GM10248 (cell line): ENCODE measurements around the gene PDC.

Source experiments
- CTCF ChIA-PET: fragments of 300-600 bp; sonication (Branson Sonifier 250); formaldehyde crosslinking; extraction: SDS; loops from one replicate; lab custom pipeline; 2021; ENCODE audit warnings: antibody characterized with exemption; lab: Yijun Ruan, JAX
- POLR2A ChIA-PET: fragments of 350-650 bp; sonication (Branson Sonifier 250); formaldehyde crosslinking; extraction: SDS; loops from one replicate; lab custom pipeline; 2020; ENCODE audit warnings: antibody characterized with exemption; lab: Yijun Ruan, JAX
- DNase-seq: peaks from one replicate; pipeline ENCODE4 v3.0.0; 2012; ENCODE audit errors: extremely low spot score
- TF ChIP-seq, protein P1 (sequence below): IDR thresholded peaks from 2 replicates; pipeline ENCODE4 v1.5.1; 2012; ENCODE audit warnings: mild to moderate bottlenecking, low read depth; ENCODE audit errors: extremely low read depth, missing control alignments, control extremely low read depth

PDC gene

GRCh38 chr1:186456729-186457255, 4.1 kb downstream of the PDC start:
- ChIA-PET CTCF (interaction anchor here (1.5 kb wide), 1 partner anchor 26 kb away, joined by 4 read pairs; no protein-coding TSS in a partner anchor), POLR2A (no interaction called here)
- DNase-seq, result no peak
- TF ChIP-seq, protein P1, sequence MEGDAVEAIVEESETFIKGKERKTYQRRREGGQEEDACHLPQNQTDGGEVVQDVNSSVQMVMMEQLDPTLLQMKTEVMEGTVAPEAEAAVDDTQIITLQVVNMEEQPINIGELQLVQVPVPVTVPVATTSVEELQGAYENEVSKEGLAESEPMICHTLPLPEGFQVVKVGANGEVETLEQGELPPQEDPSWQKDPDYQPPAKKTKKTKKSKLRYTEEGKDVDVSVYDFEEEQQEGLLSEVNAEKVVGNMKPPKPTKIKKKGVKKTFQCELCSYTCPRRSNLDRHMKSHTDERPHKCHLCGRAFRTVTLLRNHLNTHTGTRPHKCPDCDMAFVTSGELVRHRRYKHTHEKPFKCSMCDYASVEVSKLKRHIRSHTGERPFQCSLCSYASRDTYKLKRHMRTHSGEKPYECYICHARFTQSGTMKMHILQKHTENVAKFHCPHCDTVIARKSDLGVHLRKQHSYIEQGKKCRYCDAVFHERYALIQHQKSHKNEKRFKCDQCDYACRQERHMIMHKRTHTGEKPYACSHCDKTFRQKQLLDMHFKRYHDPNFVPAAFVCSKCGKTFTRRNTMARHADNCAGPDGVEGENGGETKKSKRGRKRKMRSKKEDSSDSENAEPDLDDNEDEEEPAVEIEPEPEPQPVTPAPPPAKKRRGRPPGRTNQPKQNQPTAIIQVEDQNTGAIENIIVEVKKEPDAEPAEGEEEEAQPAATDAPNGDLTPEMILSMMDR, result no peak

- TF ChIP-seq, protein P1, result no peak
- DNase-seq, result no peak
- POLR2A ChIA-PET, result no interaction called here
- CTCF ChIA-PET, result interaction anchor here (1.0 to 1.5 kb wide), 3 partner anchors 14 to 64 kb away, joined by 3 to 4 read pairs (median 4); no protein-coding TSS in a partner anchor
Observed at GRCh38 chr1:186454981-186455380, 5.9 kb downstream of the PDC start.

GRCh38 chr1:186446152-186446551, 14.8 kb downstream of the PDC start:
- DNase-seq, result no peak
- ChIA-PET POLR2A (no interaction called here), CTCF (no interaction called here)
- TF ChIP-seq, protein P1, result no peak

DNA sequence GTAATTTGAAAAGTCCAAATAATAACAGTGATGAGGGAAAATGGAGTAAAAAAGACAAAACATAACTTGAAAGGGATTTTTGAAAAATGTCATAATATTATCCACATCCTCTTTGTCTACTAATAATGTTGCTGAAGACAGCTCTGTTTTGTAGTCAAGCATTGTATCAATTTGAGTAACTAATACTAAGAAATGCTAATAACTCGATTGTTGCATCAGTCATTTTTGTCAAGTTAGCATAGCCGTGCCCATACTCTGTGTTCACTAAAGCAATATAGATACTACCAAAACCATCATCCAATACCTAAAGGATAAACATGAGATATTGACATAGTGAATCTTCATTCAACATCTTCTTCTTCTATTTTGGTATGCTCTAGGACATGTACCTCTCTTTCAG, 17.3 kb downstream of the PDC start:
- CTCF ChIA-PET, result interaction anchor here (1.8 kb wide), 1 partner anchor 16 kb away, joined by 6 read pairs; no protein-coding TSS in a partner anchor
- DNase-seq, result no peak
- POLR2A ChIA-PET, result no interaction called here
- TF ChIP-seq, protein P1, result no peak

DNA sequence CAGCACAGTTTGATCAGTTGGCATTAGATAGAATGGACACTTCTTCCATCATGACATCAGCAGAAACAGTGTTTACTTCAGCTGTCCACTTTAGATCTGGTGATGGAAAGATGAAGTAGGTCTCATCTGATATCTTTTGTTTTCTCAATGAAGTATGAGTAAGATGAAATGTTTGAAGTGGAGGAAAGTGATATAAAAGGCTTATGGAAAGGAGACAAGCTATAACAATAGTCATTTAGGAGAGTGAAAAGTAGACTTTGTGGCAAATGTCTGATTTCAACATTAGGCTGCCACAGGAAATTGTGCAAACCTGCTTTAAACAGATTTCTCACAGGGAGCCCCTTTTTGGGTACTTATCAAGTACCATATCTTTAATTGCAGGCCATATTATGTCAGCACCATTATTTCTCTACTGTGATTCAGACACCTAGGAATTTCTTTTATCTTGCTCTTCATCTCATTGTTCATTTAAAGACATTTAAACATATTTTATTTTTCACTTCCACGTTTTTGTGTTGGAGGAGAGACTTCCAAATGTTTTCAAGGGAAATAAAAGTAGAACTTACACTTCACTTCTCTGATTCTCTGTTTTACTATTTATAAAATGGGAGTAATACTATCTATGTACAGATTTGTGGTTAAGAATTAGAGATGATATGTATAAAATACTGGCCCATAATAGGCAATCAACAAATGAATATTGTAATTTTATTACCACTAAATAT, 18.1 kb downstream of the PDC start:
- POLR2A ChIA-PET, result no interaction called here
- TF ChIP-seq, protein P1, result no peak
- no peak for DNase-seq
- CTCF ChIA-PET, result interaction anchor here (1.8 kb wide), 1 partner anchor 16 kb away, joined by 6 read pairs; no protein-coding TSS in a partner anchor

DNA sequence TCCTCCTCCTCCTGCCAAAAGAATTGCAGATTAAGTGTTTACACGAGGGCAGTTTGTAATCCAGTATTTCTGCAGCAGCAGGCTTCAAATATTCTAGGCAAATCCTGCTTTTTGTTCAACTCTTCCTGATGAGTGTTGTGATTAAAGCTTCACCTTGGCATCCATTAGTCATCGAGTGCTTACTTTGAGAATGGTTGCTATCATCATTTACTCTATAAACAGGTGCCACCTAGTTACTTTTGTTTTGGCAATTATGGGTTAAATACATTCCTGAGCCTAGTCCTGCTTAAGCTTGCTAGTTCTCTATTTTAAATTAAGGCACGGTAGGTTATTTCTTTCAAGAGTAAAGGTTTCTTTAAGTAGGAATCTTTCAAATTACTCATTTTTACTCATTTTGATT, 20.3 kb downstream of the PDC start:
- POLR2A ChIA-PET, result no interaction called here
- no peak for DNase-seq
- TF ChIP-seq, protein P1, result no peak
- CTCF ChIA-PET, result interaction anchor here (0.9 to 1.4 kb wide), 3 partner anchors 12 to 16 kb away, joined by 3 to 6 read pairs (median 4); no protein-coding TSS in a partner anchor
